Activated B cell treated with CpG ODN at 0.5 μM for 24 hours (primary cell): ENCODE results near the gene MTX3. TPM values are rescaled to one million over a fixed set of nuclear protein-coding genes. Genes with fewer than 3 reads are reported as not detected.

ENCODE experiments used
- ATAC-seq: fragments of 200-7000 bp; cut with Tn5 transposase; one replicate; pipeline ENCODE4 v1.10.0; 2021; ENCODE audit warnings: low read depth, mild to moderate bottlenecking, moderate library complexity
- CTCF ChIA-PET: fragments of 350-600 bp; sonication (Branson Sonifier 250); formaldehyde crosslinking; loops from one replicate; lab custom pipeline; 2021; ENCODE audit warnings: antibody characterized with exemption; lab: Charles Lee
- POLR2A ChIA-PET: fragments of 350-600 bp; sonication (Branson Sonifier 250); formaldehyde crosslinking; loops from one replicate; lab custom pipeline; 2021; ENCODE audit warnings: antibody characterized with exemption; lab: Charles Lee
- DNase-seq: peaks from one replicate; pipeline ENCODE4 v3.0.0; 2022
- H3K27ac Mint-ChIP-seq: one replicate; pipeline ENCODE4 v1.8.0; 2020; ENCODE audit warnings: mixed read lengths
- H3K27me3 Mint-ChIP-seq: one replicate; pipeline ENCODE4 v1.8.0; 2021; ENCODE audit warnings: mixed read lengths
- H3K36me3 Mint-ChIP-seq: one replicate; pipeline ENCODE4 v1.8.0; 2021; ENCODE audit warnings: low read depth, mixed read lengths
- H3K4me1 Mint-ChIP-seq: one replicate; pipeline ENCODE4 v1.8.0; 2021; ENCODE audit warnings: mixed read lengths
- H3K4me3 Mint-ChIP-seq: one replicate; pipeline ENCODE4 v1.8.0; 2020; ENCODE audit warnings: mild to moderate bottlenecking, mixed read lengths
- H3K9me3 Mint-ChIP-seq: one replicate; pipeline ENCODE4 v1.8.0; 2020; ENCODE audit warnings: mixed read lengths
- CTCF ChIP-seq: fragments of 200-600 bp; IDR thresholded peaks from one replicate; pipeline ENCODE4 v1.8.0; 2022; ENCODE audit warnings: antibody characterized with exemption, mild to moderate bottlenecking
- intact Hi-C: fragments of 100-400 bp; cut with micrococcal nuclease; formaldehyde crosslinking; loops from one replicate; pipeline ENCODE4 v1.15.1; 2024
- total RNA-seq: library from RNA; stranded (reverse); gene quantifications from 2 replicates; pipeline ENCODE4 v1.2.3, GENCODE V29; 2022

Gene MTX3
- total RNA-seq, 1 donor from 2014 or later = 21.4 TPM

GRCh38 chr5:79963261-79964061 lies 27.6 kb downstream of the MTX3 start:
- Mint-ChIP-seq H3K27me3 (peaks cover 3% of the 10 kb centered on the region), H3K36me3 (no peaks in the 10 kb centered on the region), H3K4me3 (no peak overlapping the region), H3K27ac (no peak overlapping the region), H3K4me1 (no peaks in the 10 kb centered on the region), H3K9me3 (no peaks in the 10 kb centered on the region)
- ATAC-seq = no peak
- no peak for TF ChIP-seq CTCF
- CTCF ChIA-PET = no interaction called here
- DNase-seq = no peak
- POLR2A ChIA-PET = no interaction called here
- intact Hi-C loops = no loop called here

DNA sequence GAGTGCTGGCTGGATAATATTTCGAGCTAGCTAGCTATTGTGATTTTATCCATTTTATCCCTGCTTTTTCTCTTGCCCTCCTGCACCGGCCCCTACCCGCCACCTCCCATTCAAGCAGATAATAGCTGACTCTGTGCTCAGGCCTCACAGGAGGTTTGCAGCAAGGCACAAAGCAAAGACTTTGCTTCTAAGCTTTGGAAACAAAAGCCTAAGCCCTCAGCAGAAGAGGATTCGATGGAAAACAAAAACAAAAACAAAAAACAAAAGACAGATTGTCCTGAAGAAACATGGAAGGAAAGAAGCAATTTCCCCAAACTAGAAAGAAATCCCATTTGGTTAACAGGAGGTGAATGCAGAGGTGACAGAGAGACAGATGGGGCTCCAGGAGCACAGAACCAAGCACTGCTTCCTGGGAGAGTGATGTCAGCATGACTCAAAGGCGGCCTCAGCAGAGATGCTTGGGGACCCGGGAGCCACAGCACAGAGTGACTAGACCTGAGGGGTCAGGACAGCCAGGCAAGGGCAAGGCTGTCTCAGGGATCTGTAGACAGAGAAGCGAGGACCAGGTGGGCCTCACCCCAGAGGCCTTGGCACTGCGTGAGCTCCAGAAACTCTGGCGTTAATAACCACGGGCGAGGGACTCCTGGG lies 28.4 kb downstream of the MTX3 start:
- no peaks in the 10 kb centered on the region for H3K4me1 Mint-ChIP-seq
- intact Hi-C loops = no loop called here
- ChIA-PET CTCF (no interaction called here), POLR2A (interaction anchor here (0.7 kb wide), 1 partner anchor 11 kb away, joined by 4 read pairs; no protein-coding TSS in a partner anchor)
- H3K9me3 Mint-ChIP-seq = no peaks in the 10 kb centered on the region
- DNase-seq = no peak
- no peak overlapping the region for H3K4me3 Mint-ChIP-seq
- H3K27ac Mint-ChIP-seq = no peak overlapping the region
- H3K36me3 Mint-ChIP-seq = no peaks in the 10 kb centered on the region
- ATAC-seq = no peak
- H3K27me3 Mint-ChIP-seq = peaks cover 3% of the 10 kb centered on the region
- no peak for TF ChIP-seq CTCF

GRCh38 chr5:79961716-79962574 lies 29.1 kb downstream of the MTX3 start:
- peaks cover 3% of the 10 kb centered on the region for H3K27me3 Mint-ChIP-seq
- CTCF ChIA-PET = no interaction called here
- no peak for TF ChIP-seq CTCF
- H3K4me3 Mint-ChIP-seq = no peak overlapping the region
- H3K9me3 Mint-ChIP-seq = no peaks in the 10 kb centered on the region
- H3K36me3 Mint-ChIP-seq = no peaks in the 10 kb centered on the region
- no peak overlapping the region for H3K27ac Mint-ChIP-seq
- H3K4me1 Mint-ChIP-seq = no peaks in the 10 kb centered on the region
- ATAC-seq = no peak
- POLR2A ChIA-PET = no interaction called here
- intact Hi-C loops = no loop called here
- DNase-seq = no peak

GRCh38 chr5:79959407-79959806 lies 31.7 kb downstream of the MTX3 start:
- DNase-seq = no peak
- Mint-ChIP-seq H3K9me3 (no peaks in the 10 kb centered on the region), H3K4me3 (no peak overlapping the region), H3K27ac (no peak overlapping the region), H3K27me3 (no peaks in the 10 kb centered on the region), H3K4me1 (no peaks in the 10 kb centered on the region), H3K36me3 (no peaks in the 10 kb centered on the region)
- CTCF ChIA-PET = no interaction called here
- POLR2A ChIA-PET = no interaction called here
- no peak for ATAC-seq
- no peak for TF ChIP-seq CTCF
- intact Hi-C loops = no loop called here
